Raji (cell line): ENCODE measurements around the gene ZNF850.

Experiments used
- POLR2A ChIP-seq: IDR thresholded peaks from 2 replicates; pipeline ENCODE4 v1.6.1; 2011; ENCODE audit warnings: low read depth, low read length, control low read depth; ENCODE audit not compliant: insufficient read depth

ZNF850 gene

GRCh38 chr19:36772311-36773222, at the start of gene ZNF850:
Gene ZNF850, minus strand, starts transcription at chr19:36772807. Its CDS starts 10,201 bp downstream, at chr19:36762606.
- no peak for TF ChIP-seq POLR2A

- TF ChIP-seq POLR2A, result no peak
These were observed 49.2 kb upstream of the ZNF850 start for GRCh38 chr19:36821758-36822157.

- TF ChIP-seq POLR2A, result no peak
These were observed 46.6 kb upstream of the ZNF850 start for GRCh38 chr19:36819130-36819630.

- no peak for TF ChIP-seq POLR2A
These were observed 34.4 kb upstream of the ZNF850 start for GRCh38 chr19:36807029-36807428.

- TF ChIP-seq POLR2A, result no peak
These were observed 32.8 kb upstream of the ZNF850 start for GRCh38 chr19:36805364-36805763.

- TF ChIP-seq POLR2A, result no peak
These were observed 25.1 kb upstream of the ZNF850 start for GRCh38 chr19:36797786-36798108.

- no peak for TF ChIP-seq POLR2A
These were observed 24.0 kb upstream of the ZNF850 start for GRCh38 chr19:36796714-36796992.

GRCh38 chr19:36775768-36776167, 3.2 kb upstream of the ZNF850 start:
- TF ChIP-seq POLR2A, result no peak

GRCh38 chr19:36773223-36773579, 594 bp upstream of the ZNF850 start:
- TF ChIP-seq POLR2A, result no peak

- no peak for TF ChIP-seq POLR2A
These were observed 1.1 kb downstream of the ZNF850 start for GRCh38 chr19:36771261-36772231.

GRCh38 chr19:36750066-36750691, 22.4 kb downstream of the ZNF850 start:
- TF ChIP-seq POLR2A, result no peak

- no peak for TF ChIP-seq POLR2A
These were observed 24.0 kb downstream of the ZNF850 start for GRCh38 chr19:36748431-36749275.

GRCh38 chr19:36747750-36748149, 24.9 kb downstream of the ZNF850 start:
- TF ChIP-seq POLR2A, result no peak

GRCh38 chr19:36745870-36746269, 26.7 kb downstream of the ZNF850 start:
- no peak for TF ChIP-seq POLR2A
